Activated CD8-positive, alpha-beta memory T cell treated with anti-CD3 and anti-CD28 coated beads, Interleukin-2, amount 50 U/mL, for 1 hour (primary cell): ENCODE data around the gene GARIN5B.

Experiments used
- DNase-seq: peaks from one replicate; pipeline ENCODE4 v3.0.0-alpha.2; 2020; ENCODE audit errors: extremely low read depth

GARIN5B gene

DNA sequence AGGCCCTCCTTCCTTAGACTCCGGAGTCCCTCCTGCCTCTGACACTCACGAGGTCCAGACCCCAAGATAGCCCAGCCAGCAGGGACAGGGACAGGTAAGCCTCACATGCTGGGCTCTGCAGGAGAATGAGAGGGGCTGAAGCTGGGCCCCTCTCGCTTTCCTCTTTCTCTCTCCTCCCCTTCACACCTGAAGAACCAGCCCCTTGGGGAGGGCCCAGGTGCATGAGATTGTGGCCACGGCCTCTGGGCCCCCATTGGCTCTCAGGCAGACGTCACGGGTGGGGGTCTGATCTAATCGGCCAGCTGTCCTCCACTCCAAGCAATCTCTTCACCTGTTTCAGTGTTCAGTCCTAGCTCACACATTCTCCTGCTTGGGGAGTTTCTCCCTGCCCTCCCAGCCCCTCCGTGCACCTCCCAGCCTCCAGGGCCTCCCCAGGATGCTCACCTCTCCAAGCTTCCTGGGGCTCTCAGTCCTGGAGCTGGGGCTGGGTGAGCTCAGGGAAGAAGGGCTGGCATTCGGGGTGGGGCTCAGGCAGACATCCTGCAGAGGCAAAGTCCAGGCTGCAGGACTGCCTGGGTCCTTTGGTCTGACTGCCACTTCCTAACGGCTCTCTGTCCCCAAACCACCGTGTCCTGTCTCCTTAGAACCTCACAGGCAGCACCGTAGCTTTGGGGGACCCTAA, 40.7 kb downstream of the GARIN5B start:
- no peak for DNase-seq

DNA sequence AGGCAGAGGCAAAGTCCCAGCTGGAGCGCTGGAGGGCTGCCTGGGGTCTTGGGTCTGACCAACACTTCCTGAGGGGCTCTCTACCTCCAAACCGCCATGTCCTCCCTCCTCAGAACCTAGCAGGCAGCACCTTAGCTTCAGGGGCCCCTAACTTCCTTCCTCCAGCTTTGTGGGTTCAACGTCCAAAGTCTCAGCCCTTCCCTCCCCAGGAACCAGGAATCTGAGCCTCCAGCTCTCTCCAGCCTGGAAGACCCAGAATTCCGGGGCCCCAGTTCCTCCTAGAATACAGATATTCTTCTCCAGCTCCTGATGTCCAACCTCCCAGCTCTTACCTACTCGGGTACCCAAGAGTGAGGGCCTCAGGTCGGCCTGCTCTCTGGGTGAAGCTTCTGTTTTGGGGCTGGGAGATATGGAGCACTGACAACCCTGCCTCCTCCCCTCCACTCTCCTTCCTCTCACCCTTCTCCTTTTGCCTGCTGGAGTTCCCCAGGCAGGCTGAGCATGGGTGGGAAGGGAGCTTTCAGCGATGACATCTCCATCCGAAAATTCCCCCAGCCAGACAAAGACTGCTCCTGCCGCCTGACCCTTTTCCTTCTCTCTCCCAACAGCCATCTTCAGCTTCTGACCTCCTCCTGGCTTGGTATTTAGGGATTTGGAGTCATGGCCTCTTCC, 41.5 kb downstream of the GARIN5B start:
- DNase-seq: no peak

DNA sequence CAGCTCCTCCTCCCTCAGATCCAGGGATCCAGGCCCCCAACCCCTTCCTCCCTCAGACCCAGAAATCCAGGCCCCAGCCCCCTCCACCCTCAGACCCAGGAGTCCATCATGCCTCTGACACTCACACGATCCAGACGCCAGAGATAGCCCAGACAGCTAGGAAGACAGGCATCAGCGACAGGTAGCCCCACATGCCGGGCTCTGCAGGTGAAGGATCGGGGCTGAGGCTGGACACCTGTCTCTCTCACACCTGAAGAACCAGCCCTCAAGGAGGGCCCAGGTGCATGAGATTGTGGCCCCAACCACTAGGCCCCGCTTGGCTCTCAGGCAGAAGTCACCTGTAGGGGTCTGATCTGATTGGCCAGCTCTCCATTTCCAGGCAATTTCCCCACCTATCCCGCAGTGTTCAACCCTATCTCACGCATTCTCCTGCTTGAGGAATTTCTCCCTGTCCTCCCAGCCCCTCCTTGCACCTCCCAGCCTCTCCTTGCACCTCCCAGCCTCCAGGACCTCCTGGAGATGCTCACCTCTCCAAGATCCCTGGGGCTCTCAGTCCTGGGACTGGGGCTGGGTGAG, 42.1 kb downstream of the GARIN5B start:
- no peak for DNase-seq

- no peak for DNase-seq
Measured at GRCh38 chr19:55319785-55320184, 43.3 kb downstream of the GARIN5B start.

DNA sequence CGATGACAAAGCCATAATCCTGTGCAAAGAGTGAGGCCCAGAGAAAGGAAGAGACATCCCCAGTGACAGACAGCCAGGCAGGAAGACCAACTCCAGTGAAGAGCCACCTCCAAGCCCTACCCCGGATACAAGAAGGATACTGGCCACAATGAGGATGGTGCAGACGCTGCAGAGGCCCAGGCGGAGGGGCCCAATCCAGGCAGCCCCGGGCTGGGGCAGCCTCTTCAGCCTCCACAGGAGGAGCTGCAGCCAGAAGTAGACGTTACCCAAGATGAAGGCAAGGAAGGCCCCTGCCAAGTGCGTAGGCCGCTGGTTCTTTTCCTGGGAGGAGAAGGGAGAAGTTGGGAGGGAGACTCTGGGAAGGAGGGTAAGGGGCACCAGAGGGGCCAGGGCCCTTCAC, 46.4 kb downstream of the GARIN5B start:
- DNase-seq: no peak

DNA sequence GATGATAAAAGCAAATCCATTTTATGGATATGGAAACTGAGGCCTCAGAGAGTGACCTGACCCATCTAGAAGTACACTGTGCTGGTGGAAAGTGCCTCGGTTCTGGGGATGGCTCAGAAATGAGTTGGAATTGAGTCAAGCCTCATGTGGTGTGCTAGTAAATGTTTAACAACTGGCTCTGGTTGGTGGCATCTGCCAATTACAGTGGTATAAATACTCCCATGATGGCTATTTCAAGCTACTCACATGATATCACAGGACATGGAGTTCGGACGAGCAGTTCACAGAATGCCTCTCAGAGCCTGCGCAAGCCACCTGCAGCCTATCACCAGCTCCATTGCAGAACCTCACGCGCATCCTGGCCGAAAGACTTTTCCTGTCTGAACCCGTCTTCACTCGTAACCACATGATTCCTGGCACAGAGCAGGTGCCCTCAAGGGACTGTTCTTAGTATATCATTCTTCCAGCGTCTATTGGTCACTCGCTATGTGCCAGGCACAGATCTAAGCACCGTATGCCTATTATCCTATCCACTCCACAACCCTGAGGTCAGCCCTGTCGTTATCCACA, 47.0 kb downstream of the GARIN5B start:
- DNase-seq: no peak

DNA sequence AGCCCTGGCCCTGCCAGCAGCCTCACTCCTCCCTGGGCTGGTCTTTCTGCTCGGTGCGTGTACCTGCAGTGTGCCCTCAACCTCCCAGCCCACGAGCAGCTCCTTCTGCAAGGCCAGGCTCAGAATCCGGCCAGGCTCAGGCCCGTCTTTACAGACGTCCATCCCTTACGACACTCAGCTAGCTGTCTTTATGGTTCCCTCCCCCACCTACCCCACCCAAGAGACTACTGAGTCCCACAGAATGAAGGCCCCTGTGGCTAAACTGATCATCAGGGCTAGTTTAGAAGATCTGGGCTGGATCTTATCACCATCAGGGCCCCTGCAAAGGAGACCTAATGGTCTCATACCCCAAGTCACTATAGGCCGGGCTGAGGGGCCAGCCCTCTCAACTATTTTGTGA, 48.7 kb downstream of the GARIN5B start:
- DNase-seq: no peak

GRCh38 chr19:55312621-55313512, 50.2 kb downstream of the GARIN5B start:
- no peak for DNase-seq

DNA sequence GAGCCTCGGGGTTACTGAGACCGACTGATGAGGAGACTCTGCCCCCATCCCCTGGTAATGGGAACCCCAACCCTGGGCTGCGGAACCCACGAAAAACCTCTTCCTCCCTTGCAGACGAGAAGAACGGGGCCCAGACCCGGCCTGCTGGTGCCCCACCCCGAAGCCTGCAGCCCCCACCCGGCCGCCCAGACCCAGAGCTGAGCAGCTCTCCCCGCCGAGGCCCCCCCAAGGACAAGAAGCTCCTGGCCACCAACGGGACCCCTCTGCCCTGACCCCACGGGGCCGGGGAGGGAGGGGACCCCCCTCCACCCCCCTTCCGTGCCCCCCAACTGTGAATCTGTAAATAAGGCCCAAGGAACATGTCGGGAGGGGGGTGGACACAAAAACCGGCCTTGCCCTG, 51.3 kb downstream of the GARIN5B start:
- DNase-seq: no peak

DNA sequence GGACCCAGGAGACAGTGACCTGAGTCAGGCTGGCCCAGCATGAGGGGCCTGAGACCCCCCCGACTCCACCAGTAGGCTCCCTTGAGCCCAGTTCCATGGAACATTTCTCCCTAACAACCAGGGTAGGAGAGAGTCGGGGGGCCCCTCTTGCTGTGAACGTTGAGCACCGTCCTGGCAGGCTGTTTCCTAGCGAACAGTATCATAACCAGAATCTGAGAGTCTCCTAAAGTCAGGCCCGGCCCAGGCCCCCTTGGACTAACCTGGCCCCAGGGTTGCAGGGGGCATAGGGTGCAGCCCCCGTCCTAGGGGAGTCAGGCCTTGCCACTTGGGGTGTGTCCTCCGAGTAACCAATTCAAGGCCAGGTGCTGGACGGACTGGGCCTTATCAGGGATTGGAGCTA, 51.7 kb downstream of the GARIN5B start:
- no peak for DNase-seq

GRCh38 chr19:55310498-55310897, 52.6 kb downstream of the GARIN5B start:
- DNase-seq: no peak

DNA sequence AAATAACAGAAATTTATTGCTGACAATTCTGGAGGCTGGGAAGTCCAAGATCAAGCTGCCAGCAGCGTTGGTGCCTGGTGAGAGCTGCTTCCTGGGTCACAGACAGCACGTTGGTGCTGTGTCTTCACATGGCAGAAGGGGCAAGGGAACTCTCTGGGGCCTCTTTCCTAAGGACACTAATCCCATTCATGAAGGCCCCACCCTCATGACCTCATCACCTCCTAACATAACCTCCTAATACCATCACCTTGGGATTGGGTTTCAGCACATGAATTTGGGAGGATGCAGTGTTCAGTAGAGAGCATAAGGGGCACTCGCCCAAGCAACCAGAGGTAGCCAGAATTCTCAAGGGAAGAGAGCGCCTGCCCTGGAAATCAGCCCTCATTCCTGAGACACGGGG, 53.6 kb downstream of the GARIN5B start:
- DNase-seq: no peak

DNA sequence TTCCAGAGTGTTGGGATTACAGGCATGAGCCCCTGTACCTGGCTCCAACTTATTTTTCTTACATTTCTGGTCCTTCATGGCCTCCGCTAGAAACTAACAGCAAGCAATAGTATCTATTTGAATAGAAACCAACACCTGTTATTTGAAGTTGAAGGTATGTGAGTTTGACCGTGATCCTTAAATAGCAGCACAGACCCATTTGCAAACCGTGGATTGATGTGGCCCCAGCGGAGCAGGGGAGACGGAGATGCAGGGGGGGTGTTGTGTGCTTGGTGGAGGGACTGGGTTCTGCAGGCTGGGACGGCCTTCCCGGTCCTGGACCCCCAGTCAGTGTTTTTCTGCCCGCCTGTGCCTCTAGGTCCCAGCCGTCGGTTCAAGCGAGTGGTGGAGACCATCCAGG, 54.8 kb downstream of the GARIN5B start:
- no peak for DNase-seq

DNA sequence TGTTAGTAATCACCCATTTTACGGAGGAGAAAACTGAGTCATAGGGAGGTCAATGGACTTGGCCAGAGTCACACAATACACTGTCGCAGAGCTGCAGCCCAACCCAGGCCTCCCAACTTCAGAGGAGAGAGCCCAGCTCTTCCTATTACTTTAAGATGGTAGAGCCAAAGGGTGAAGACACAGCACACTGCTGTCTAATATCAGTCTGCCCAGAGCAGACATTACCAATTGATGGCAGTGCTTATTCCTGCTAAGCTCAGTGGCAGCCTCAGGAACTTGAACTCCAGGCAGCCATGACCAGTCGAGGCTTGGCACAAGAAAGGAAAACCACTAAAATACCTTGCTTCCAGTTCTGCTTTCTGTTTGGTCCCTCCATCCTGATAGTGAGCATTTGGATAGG, 56.3 kb downstream of the GARIN5B start:
- DNase-seq: no peak

DNA sequence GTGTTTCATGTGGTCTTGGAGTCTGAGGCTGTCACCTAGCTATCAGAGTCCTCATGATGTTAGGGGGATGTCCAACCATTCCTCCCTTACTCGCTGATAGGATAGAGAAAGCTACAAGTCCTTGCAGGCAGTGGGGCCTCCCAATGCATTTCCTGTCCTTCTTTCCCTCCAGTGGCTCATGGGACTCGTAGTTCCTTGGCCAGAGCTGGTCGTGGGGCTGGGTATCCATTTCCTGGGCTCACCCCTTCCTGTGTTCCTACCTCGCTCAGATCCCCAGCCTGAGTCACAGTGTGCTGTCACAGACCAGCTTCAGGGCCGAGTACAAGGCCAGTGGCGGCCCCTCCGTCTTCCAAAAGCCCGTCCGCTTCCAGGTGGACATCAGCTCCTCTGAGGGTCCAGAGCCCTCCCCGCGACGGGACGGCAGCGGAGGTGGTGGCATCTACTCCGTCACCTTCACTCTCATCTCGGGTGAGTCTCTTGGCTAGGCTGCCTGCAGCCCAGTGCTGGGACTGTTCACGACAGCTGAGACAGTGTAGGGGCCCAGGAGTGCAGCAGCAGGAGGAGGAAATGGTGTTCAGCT, 57.0 kb downstream of the GARIN5B start:
- no peak for DNase-seq

DNA sequence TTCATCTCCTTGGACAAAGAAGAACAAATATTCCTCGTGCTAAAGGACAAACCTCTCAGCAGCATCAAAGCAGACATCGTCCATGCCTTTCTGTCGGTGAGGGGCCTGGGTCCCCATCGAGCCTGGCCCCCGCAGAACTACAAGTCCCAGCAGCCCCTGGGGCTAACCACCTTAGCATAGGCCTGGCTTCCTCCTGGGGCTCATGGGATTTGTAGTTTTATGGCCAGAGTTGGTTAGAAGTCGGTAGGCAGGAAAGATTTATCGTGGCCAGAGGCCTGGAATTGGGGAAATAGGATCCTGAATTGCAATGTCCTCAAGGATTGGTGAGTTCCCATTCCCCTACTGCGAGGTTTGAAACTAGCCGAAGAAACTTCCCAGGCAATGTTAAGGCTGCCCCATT, 57.6 kb downstream of the GARIN5B start:
- DNase-seq: no peak

- no peak for DNase-seq
Measured at GRCh38 chr19:55304980-55305379, 58.1 kb downstream of the GARIN5B start.
